GM23248 (cell line): ENCODE data around the gene DCDC2.

Source experiments
- EZH2 ChIP-seq: fragments of 200-600 bp; sonication (generic); IDR thresholded peaks from 2 replicates; pipeline ENCODE4 v1.6.1; 2018; ENCODE audit warnings: antibody characterized with exemption, mild to moderate bottlenecking; ENCODE audit not compliant: insufficient read depth, poor library complexity, severe bottlenecking
- EZH2phosphoT487 ChIP-seq: fragments of 200-600 bp; sonication (generic); IDR thresholded peaks from 2 replicates; pipeline ENCODE4 v1.6.1; 2018; ENCODE audit warnings: antibody characterized with exemption, moderate library complexity, mild to moderate bottlenecking, low read depth; ENCODE audit not compliant: insufficient read depth

DNA sequence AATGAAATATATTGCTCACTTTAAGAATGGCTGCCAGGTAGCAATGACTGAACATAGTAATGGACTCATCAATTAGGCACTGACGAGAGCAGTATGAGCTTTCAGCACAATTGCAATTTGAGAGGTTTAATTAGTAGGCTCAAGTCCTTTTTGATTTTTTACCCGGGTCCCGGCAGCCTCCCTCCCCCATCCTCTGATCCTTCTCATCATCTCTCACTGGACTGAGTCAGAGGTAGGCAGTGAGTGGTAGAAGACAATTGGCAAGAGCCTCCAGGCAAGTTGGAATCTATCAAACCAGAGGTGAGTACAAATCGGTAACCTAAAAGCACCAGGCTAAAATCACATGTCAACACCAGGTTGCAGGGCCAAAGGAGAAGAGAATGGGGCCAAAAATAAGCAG is 107.9 kb downstream of the DCDC2 start:
- TF ChIP-seq EZH2phosphoT487 (no peak), EZH2 (no peak)
